ENCODE data around the gene PDE1C. TPM values are rescaled to one million over a fixed set of nuclear protein-coding genes. Genes with fewer than 3 reads are reported as not detected.

PDE1C gene
- polyA plus RNA-seq, 4 donors, result 0.72 to 4.9 (median 3.8) TPM

DNA sequence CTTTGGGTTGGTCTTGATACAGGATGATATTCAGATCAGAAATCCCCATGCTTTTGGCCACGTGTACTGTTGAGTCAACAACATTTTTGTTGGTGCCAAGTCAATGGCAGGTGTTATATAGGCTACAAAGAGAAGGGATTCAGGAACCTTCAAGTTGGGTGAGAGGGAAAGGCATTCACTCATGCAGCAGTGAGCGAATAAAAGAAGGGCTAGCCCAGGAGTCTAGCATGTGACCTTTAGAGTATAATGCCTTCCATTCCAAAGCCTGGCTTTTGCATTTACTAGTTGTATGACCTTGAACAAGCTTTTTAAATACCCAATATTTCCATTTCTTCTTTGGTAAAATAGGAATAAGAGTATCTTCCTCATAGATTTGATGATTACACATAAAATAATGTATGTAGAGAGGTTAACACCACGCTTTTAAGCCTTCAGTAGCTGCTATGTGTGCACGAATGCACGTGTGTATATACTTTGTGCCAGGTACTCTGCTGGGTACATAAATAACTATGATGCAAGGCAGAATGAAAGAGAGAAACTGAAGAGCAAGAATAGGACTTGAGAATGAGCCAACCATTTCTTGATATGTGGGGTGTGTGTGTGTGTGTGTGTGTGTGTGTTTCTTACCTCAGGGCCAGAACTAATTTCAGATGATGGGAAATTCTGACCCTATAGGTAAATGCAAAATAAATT, 163.6 kb downstream of the PDE1C start:
- DNase-seq (ENCODE audit: low read depth in 4 of 4, low spot score in 3 of 4), result no peak

DNA sequence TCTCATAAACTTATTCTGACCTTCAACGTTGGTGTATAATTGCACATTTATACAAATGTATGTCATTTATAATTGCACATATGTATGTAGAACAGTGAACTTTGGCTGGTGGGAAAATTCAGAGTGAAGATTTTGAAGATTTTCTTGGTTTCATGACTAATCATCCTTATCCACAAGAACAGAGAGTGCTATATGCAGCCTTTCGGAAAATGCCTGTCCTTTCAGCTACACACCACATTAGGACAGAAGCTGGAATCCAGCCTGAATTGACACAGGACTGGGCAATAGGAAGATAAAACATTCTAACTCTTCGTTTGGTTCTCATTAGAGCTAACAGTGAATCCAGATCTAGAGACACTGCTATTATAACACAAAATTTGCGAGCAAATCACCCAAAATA, 166.2 kb downstream of the PDE1C start:
- no peak for DNase-seq (ENCODE audit: low read depth in 4 of 4, low spot score in 3 of 4)

DNA sequence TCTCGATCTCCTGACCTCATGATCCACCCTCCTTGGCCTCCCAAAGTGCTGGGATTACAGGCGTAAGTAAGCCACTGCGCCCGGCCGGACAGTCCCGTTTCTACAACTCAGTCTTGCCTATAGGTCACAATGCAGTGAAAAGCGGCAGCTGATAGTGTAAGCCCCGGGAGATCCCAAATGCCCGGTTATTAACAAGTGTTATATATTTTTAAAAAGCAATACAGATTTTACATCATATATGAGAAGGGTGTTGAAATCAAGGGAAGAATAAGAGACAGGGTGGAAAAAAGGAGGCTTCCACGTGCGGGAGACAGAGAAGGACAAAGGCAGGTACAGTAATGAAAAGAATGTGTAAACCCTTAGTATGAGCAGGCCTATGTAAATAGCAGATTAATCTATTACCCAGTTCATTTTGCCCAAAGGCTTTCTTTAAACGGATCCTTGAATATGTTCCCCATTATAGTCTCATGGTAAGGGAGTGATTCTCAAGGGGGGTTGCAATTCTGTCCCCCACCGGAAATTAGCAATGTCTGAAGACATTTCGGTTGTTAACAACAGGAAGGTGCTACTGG, 170.8 kb downstream of the PDE1C start:
- DNase-seq (ENCODE audit: low read depth in 4 of 4, low spot score in 3 of 4), result no peak

DNA sequence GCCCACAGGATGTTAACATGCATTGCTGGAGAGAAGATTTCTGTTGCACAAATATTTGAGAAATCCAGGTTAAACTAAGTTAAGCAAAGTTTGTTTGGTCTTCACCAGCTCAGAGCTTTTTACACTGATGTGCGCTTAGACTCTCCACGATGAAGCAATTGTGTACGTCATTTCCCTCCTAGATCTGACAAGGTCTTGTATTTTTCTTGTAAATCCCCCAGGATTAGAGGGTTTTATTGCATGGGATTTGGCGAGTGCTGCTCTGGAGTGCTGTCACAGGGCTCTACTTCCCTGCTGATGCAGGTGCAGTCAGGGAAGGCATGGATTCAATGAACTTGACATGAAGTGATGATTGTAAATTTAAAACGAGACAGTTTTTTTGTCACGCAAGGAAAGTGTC, 173.3 kb downstream of the PDE1C start:
- no peak for DNase-seq (ENCODE audit: low read depth in 4 of 4, low spot score in 3 of 4)

DNA sequence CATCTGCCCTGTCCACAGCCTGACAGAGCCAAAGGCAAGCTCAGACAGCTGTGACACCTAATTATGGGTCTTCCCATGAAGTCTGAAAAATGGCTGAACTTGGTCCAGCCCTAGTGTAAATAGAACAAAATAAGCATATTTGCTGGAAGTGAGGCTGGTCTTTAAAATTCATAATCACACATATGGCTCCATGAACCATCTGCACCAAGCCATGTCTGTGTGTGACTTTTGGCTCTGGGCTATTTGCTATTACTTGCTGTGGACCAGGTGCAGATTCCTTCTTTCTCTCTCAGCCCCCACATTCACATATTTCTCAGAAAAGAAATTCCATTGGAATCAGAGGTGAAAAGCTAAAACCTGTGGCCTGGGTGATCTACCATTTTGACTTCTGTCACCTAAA, 175.9 kb downstream of the PDE1C start:
- no peak for DNase-seq (ENCODE audit: low read depth in 4 of 4, low spot score in 3 of 4)

DNA sequence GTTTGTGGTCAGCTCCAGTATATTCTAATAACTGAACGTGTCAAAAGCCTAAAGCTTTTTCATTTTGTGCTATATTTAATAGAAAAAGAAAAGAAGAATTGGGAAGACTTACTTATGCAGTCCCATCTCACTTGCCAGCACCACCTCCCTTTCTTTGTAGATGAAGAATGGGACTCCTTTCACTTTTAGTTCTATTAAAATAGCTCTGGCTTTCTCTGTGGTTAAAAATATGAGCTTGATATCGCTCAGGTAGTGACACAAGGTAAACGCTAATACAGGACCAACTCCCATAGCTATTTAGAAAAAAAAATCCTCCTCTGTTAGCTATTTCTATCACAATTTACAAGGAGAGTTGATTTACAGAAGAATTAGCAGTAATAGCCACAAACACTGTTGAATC, 176.8 kb downstream of the PDE1C start:
- no peak for DNase-seq (ENCODE audit: low read depth in 4 of 4, low spot score in 3 of 4)

DNA sequence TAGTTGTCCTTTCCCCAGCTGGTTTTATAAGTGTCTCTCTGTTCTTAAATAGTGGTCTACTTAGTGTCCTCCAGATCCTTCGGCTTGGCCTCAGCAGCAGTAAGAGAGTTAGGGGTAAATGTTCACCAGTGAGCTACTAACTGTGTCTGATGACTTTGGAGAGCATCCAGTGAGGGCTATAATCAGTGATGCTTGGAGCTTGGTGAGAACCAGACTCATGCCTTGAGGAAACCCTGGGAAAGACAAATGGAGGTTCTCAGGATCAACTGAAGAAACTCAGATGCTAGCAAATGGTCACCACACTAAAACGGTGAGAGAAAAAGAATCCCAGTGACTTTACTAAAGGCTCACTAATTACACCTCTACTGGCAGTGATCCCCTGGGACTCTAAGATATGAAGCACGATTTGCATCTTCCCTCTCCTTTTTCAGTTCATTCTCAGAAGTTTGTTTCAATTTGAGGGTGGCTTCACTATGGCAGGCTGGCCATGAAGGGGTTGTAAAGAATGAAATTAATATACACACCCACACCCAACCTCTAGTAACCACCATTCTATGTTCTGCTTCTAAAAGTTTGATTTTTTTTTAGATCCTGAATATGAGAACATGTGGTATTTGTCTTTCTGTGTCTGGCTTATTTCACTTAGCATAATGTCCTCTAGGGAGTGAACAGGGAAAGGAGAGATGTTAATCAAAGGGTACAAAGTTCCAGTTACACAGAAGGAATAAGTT, 177.9 kb downstream of the PDE1C start:
- no peak for DNase-seq (ENCODE audit: low read depth in 4 of 4, low spot score in 3 of 4)

DNA sequence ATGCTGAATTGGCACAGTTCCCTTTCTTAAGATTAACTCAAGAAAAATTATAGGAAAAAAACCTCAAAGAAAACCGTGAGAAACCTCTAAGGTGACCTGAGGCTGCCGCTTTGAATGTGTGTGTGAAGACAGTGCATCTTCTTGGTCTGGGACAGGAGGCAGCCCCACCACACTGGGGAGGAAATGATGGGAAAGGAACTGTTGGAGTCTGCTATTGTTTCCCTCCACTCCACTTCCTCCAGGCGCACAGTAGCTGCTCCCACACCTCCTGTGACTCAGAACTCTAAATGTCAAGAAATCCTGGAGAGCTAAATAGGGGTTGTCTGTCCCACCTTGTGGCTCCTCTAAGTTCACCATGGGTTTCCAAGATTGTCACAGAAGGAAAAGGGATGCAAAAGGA, 179.4 kb downstream of the PDE1C start:
- DNase-seq (ENCODE audit: low read depth in 4 of 4, low spot score in 3 of 4), result no peak

DNA sequence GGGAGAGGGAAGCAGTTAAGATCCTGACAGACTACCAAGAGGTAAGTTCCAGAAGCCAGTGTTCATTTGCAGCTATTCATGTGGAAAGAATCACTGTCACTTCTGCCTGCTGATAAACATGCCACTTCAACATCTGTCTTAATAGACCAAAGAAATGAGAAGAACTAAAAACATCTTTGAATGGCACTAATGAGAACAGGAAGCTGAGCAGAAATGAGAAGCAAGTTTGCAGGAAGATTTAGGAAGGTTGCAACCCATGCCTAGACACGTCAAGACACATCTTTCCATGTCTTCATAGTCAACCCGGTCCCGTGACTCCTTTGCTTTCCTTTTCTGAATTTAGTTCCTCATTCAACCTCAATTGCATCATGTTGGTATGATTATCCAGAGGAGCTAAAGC, 180.0 kb downstream of the PDE1C start:
- no peak for DNase-seq (ENCODE audit: low read depth in 4 of 4, low spot score in 3 of 4)

DNA sequence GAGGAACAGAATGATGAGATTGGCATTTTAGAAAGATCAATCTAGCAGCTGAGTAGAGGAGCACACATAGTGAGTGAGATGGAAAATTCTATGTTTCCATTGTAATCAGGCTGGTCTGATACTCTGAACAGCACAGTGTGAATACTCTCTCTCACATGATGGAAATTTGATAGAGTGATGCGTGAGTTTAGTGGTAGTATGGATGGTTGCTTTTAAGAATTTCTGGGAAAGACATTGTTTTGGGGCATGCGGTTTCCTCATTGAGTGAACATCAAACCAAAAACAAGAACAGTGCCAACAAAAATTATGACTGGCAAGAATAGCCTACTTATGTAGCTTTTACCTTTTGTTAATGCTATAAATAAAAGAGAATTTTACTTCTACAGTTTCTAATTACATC, 183.2 kb downstream of the PDE1C start:
- DNase-seq (ENCODE audit: low read depth in 4 of 4, low spot score in 3 of 4), result no peak

DNA sequence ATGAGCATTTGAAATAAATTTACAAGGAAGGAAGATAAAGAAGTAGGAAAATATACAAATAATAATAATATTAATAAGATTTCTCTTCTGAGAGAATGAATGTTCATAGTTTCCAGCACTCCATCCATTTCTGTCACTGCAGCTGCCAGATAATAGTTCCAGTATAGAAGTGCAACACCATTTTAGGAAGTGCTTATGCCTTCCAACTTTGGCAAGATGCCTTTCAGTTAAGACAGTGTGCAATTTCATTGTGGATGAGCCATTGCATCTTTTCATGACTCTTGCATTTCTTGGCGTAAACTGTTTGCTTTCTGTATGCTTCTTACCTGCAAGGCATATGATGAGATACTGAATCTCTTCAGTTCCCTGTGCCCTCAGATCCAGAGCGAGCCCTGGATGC, 185.0 kb downstream of the PDE1C start:
- no peak for DNase-seq (ENCODE audit: low read depth in 4 of 4, low spot score in 3 of 4)

DNA sequence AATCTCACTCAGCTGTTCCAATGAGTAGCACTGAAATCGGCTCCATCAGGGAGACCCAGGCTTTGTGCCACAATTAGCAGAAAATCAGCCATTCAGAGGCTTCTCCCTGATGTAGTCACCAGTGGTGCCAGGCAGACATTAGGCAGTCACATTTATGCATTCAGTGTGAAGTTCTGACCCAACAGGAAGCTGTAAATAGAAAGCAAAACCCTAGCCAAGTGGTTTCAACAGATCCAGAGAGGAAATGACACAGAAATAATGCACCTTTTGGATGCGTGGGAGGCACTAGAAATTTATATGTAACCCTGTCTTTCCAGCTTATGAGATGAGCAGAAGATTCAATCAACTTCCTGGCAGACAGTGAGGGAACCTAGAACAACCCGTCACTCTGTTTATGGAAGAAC, 186.4 kb downstream of the PDE1C start:
- no peak for DNase-seq (ENCODE audit: low read depth in 4 of 4, low spot score in 3 of 4)

DNA sequence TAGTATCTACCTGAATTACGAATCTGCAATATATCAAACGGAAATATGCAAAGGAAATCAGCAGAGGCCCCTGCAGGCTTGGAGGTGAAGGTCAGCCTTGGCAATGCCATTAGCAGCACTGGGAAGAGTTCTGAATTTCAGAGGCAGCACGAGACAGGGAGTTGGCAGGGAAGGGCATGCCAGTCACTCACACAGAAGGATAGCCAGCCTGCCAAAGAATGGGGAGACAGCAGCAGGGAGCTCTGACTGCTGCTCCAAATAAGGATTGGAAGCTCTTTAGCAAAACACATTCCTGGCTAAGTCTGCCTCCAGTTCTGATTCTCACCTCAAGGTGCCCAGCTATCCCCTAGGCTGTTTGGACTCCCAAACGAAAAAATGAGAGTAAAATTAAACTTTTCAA, 188.0 kb downstream of the PDE1C start:
- no peak for DNase-seq (ENCODE audit: low read depth in 4 of 4, low spot score in 3 of 4)

DNA sequence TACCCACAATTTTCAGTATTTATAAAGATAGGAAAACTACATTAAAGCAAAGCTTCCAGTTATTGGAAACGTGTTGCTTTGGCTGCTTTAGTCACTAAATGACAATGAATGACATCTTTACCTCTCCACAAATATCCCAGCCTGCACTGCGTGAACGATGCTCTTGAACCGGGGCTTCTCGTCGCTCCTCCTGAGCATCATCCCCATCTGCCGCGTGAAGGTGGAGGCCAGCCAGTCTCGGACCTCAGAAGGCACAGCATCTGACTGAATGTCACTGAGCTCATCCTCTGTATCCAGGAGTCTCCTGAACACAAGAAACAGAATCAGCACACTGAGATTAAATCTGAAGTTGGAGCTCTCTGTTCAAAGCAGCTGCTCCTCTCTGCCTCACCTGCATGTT, 191.3 kb downstream of the PDE1C start:
- no peak for DNase-seq (ENCODE audit: low read depth in 4 of 4, low spot score in 3 of 4)

DNA sequence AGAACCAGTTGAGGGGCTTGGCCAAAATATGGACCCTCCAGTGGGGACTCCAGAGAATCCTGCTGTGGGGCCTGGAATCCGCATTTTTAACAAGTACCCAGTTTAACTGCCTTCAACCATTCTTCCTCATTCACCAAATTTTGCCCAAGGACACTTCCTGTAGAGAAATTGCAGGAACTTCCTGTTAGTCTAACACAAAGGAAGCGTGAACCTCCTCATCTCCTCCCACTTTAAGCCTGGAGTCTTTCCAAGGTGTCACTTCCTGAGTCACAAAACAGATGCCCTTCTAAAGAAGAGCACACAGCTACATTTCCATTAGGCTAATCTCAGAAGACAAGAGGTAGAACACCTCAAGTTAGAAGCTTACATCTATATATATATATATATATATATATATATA, 194.8 kb downstream of the PDE1C start:
- DNase-seq (ENCODE audit: low read depth in 4 of 4, low spot score in 3 of 4), result no peak

DNA sequence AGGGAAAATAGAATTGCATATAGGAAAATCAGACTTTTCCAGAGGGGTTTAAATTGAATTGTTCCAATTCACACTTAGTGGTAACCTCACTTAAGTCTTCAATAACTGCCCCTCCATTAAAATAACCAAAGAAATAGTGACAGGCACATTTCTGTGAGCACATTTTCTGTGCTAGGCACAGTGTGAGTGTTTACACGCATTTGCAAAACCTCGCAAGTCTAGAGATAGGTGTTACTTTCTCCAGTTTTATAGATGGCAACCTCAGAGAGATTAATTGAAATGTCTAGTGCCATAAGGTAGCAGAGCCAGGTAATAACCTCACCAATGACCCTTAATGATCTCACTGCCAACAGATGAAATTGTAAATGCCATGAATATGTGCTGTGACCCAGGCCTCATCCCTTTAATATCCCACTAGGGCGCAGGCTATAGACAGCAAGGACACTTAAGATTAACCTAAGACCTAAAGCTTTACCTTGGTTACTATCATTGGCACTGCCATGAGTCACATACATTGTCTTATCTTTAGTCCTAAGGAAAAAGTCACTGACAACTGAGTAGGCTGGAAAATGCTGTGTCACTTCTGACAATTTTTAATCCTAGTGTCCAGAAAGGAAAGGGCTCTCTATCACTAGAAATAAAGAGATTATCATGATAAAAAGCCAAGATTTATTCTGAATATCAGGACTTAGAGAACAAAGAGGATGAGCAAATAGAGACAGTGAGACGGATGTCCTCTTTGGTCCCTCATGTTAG, 195.4 kb downstream of the PDE1C start:
- DNase-seq (ENCODE audit: low read depth in 4 of 4, low spot score in 3 of 4), result no peak

DNA sequence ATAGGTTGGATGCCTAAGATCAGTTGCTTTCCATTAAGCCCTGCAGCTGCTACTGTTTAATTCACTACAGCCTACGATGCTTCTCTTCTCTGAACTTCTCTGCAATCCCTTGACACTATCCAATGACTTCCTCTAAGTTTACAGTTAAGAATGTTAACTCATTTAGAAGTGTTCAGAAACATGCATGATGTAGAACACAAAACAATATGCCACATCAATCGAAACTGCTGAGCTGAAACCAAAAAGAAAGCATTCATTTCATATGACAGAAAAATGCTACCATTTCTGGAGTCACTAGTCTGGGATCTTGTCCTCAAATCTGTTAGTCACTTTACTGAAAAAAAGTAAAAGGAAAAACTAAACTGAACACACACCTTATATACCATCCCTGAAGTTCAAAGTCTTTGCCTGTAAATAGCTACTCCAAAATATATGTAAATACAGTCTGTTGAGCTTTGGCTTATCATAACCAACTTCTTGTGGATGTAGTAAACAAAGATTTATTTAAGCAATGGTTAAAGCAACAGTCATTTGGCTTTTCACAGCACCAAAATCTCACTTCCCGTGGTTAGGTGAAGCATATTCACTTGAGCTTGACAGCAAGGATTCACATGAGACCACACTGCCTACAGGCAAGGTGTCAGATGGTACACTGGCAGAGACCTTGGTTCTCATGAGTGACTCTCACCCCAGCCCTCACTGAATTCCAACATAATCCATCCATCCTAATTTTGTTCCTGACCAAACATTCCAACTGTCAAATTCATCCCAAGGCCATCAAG, 196.2 kb downstream of the PDE1C start:
- DNase-seq (ENCODE audit: low read depth in 4 of 4, low spot score in 3 of 4), result no peak

DNA sequence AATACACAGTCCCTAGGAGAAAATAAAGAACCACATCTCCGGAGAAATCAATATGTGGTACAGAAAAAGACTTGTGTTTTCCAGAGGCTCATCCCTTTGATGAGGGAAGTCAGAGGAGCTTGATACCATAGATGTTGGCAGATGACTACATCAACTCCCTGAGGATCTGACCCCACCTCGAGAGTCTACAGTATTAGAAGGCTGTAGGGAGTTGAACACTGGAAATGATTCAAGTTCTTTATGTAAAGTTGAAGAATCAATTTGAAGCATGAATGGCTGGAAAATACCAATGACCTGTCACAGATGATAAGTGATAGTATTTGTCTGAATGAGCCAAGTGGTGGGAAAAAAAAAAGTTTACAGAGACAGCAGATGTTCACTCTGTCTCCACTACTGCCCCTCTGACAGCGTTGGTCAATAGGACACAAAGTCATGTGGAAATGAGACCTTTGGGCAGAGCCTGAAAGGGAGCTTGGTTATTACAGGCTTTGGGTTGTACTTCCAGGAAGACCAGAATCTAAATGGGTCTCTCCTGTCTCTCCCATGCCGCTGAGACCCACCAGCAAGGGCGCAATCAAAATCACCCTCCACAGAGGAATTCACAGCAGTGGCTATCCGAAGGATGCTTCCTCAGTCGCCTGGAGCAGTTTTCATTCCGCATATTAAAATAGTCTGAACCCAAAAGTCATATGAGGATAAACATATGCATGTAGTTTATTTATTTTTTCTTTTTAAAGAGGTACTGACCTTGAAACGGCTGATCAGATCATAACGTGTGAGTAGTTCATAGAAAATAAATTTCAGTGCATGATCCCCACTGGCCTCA, 197.4 kb downstream of the PDE1C start:
- no peak for DNase-seq (ENCODE audit: low read depth in 4 of 4, low spot score in 3 of 4)

DNA sequence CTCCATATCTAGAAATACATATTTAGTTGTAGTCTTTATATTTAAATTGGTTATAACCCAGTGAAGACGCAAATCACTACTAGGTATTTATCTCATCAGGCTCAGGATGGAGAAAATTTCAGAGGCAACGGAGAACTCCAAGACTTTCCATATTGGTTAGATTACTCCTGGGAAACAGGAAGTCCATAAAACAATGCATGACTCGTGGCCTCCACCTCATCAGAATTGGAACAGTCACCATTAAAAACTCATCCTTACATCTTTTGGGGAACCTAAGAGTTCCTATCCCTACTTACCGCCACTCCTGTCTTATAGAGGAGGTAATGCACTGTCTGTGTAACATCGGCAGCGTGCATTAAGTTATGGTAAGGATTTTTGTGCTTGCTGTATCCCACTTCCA, 205.6 kb downstream of the PDE1C start:
- no peak for DNase-seq (ENCODE audit: low read depth in 4 of 4, low spot score in 3 of 4)

DNA sequence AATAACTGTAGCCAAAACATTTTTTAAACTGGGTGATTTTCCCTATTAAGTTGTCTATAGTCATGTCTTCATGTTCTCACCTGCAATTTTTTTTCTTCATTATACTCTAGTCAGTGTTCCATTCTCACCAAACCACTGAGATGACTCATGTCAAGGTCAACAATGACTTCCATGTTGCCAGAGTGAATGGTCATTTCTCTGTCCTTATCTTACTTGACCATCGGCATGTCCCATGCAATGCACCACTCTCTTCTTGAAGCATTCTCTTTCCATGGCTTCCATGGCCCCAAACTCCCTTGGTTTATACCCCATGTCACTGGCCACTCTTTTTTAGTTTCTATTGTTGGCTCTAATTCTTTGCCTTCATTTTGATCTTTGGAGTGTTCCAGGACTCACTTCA, 209.3 kb downstream of the PDE1C start:
- DNase-seq (ENCODE audit: low read depth in 4 of 4, low spot score in 3 of 4), result no peak
